C4-2B (cell line): ENCODE data around the gene MSX1.

Source experiments
- H3K27ac ChIP-seq: fragments of 450-650 bp; 2 replicates; pipeline ENCODE4 v1.5.1; 2017
- CTCF ChIP-seq: fragments of 450-650 bp; conservative IDR thresholded peaks from 2 replicates; pipeline ENCODE4 v1.5.1; 2017; ENCODE audit warnings: mild to moderate bottlenecking
- ZFX ChIP-seq: fragments of 450-650 bp; IDR thresholded peaks from 2 replicates; pipeline ENCODE4 v1.6.1; 2017

The MSX1 gene

GRCh38 chr4:4831825-4832224, 27.6 kb upstream of the MSX1 start:
- H3K27ac ChIP-seq = no peak overlapping the region
- TF ChIP-seq ZFX (no peak), CTCF (no peak)

GRCh38 chr4:4836044-4836443, 23.4 kb upstream of the MSX1 start:
- TF ChIP-seq CTCF (no peak), ZFX (no peak)
- H3K27ac ChIP-seq = no peak overlapping the region

GRCh38 chr4:4837316-4837715, 22.1 kb upstream of the MSX1 start:
- H3K27ac ChIP-seq = no peak overlapping the region
- TF ChIP-seq CTCF (no peak), ZFX (no peak)

- no peak for TF ChIP-seq ZFX
- no peak for TF ChIP-seq CTCF
- no peak overlapping the region for H3K27ac ChIP-seq
These were observed 21.2 kb upstream of the MSX1 start for GRCh38 chr4:4838051-4838935.

GRCh38 chr4:4838936-4839810, 20.3 kb upstream of the MSX1 start:
- TF ChIP-seq CTCF = no peak
- TF ChIP-seq ZFX = no peak
- H3K27ac ChIP-seq = no peak overlapping the region

- TF ChIP-seq CTCF (no peak), ZFX (no peak)
- H3K27ac ChIP-seq = no peak overlapping the region
These were observed 19.1 kb upstream of the MSX1 start for GRCh38 chr4:4840351-4840750.

GRCh38 chr4:4841156-4841555, 18.3 kb upstream of the MSX1 start:
- no peak overlapping the region for H3K27ac ChIP-seq
- TF ChIP-seq CTCF = no peak
- no peak for TF ChIP-seq ZFX
